Gastroesophageal sphincter (tissue), 4 donors: Measurements from ENCODE around the gene OGDH. TPM values are rescaled to one million over a fixed set of nuclear protein-coding genes. Genes with fewer than 3 reads are reported as not detected.

Experiments used
- ATAC-seq: fragments of 150-250 bp; one replicate; pipeline ENCODE4 v1.9.1; 2016; ENCODE audit warnings: mild to moderate bottlenecking, moderate library complexity
- H3K27ac ChIP-seq, 4 donors: fragments of 200-600 bp; sonication (generic) in 3 of 4; 1 replicate in 3 of 4; 2 replicates in 1 of 4; pipeline ENCODE4 v1.5.1; 2016 to 2019
- H3K27me3 ChIP-seq: fragments of 200-600 bp; sonication (generic); one replicate; pipeline ENCODE4 v1.5.1; 2019
- H3K36me3 ChIP-seq, 2 donors: fragments of 200-600 bp; sonication (generic); one replicate each; pipeline ENCODE4 v1.5.1; 2019; ENCODE audit warnings: control low read depth in 1 of 2
- H3K4me1 ChIP-seq, 3 donors: fragments of 200-600 bp; sonication (generic); 1 replicate in 2 of 3; 2 replicates in 1 of 3; pipeline ENCODE4 v1.5.1; 2016 to 2019; ENCODE audit warnings: control low read depth in 2 of 3
- H3K4me3 ChIP-seq, 2 donors: fragments of 200-600 bp; sonication (generic); one replicate each; pipeline ENCODE4 v1.5.1; 2019; ENCODE audit warnings: mild to moderate bottlenecking in 1 of 2, moderate library complexity in 1 of 2
- H3K9me3 ChIP-seq, 3 donors: fragments of 200-600 bp; sonication (generic); one replicate each; pipeline ENCODE4 v1.5.1; 2017 to 2019; ENCODE audit warnings: control low read depth in 2 of 3
- EP300 ChIP-seq: sonication (generic); formaldehyde crosslinking; IDR thresholded peaks from one replicate; pipeline ENCODE4 v1.6.1; 2017; ENCODE audit warnings: antibody characterized with exemption, mild to moderate bottlenecking
- POLR2A ChIP-seq, 2 donors: fragments of 450-650 bp; IDR thresholded peaks; one replicate each; pipeline ENCODE4 v1.6.1; 2017; ENCODE audit warnings: antibody characterized with exemption in 2 of 2, mild to moderate bottlenecking in 2 of 2, moderate library complexity in 1 of 2
- POLR2AphosphoS5 ChIP-seq: sonication (generic); formaldehyde crosslinking; IDR thresholded peaks from one replicate; pipeline ENCODE4 v1.6.1; 2017; ENCODE audit warnings: antibody characterized with exemption
- WGBS, 2 donors: methylation state at CpG; one replicate each; pipeline ENCODE4 v1.1.5; 2018; ENCODE audit warnings: low coverage in 1 of 2; 5-methylcytosine and 5-hydroxymethylcytosine counted together
- total RNA-seq, 4 donors: library from RNA; depleted of rRNA; stranded (reverse); fragments of >200 nt; gene quantifications; one replicate each; pipeline ENCODE4 v1.1.0, GENCODE V29; 2016
- TF ChIP-seq, protein P1 (sequence below), 4 experiments: fragments of 200-600 bp in 2 of 4; fragments of 450-650 bp in 2 of 4; sonication (generic) in 1 of 4; IDR thresholded peaks; one replicate each; pipeline ENCODE4 v1.5.1; 2017 to 2019; ENCODE audit warnings: antibody characterized with exemption in 4 of 4, mild to moderate bottlenecking in 2 of 4, moderate library complexity in 2 of 4

The OGDH gene
- total RNA-seq, 4 donors from 2014 or later: 112 to 222 (median 137) TPM

GRCh38 chr7:44705434-44705833 is 99.0 kb downstream of the OGDH start:
- no peak overlapping the region for H3K27ac ChIP-seq
- no peak for ATAC-seq
- WGBS, 2 donors: 97 to 100% methylated on average over 3 of the region's 3 CpGs
- no peaks in the 10 kb centered on the region for H3K9me3 ChIP-seq
- no peaks in the 10 kb centered on the region for H3K4me1 ChIP-seq
- H3K4me3 ChIP-seq: no peak overlapping the region
- TF ChIP-seq POLR2AphosphoS5: no peak
- no peak for TF ChIP-seq EP300
- TF ChIP-seq, protein P1, sequence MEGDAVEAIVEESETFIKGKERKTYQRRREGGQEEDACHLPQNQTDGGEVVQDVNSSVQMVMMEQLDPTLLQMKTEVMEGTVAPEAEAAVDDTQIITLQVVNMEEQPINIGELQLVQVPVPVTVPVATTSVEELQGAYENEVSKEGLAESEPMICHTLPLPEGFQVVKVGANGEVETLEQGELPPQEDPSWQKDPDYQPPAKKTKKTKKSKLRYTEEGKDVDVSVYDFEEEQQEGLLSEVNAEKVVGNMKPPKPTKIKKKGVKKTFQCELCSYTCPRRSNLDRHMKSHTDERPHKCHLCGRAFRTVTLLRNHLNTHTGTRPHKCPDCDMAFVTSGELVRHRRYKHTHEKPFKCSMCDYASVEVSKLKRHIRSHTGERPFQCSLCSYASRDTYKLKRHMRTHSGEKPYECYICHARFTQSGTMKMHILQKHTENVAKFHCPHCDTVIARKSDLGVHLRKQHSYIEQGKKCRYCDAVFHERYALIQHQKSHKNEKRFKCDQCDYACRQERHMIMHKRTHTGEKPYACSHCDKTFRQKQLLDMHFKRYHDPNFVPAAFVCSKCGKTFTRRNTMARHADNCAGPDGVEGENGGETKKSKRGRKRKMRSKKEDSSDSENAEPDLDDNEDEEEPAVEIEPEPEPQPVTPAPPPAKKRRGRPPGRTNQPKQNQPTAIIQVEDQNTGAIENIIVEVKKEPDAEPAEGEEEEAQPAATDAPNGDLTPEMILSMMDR (IDR thresholded peaks at IDR 0.05): no peak
- TF ChIP-seq POLR2A (IDR thresholded peaks at IDR 0.05): no peak
- H3K27me3 ChIP-seq: no peaks in the 10 kb centered on the region
- H3K36me3 ChIP-seq: peaks cover 0 to 92% of the 10 kb centered on the region in 2 donors

GRCh38 chr7:44706788-44707557 is 100.5 kb downstream of the OGDH start:
- Histone ChIP-seq H3K4me1 (no peaks in the 10 kb centered on the region), H3K9me3 (no peaks in the 10 kb centered on the region), H3K27me3 (no peaks in the 10 kb centered on the region), H3K4me3 (no peak overlapping the region), H3K27ac (no peak overlapping the region), H3K36me3 (peaks cover 0 to 77% of the 10 kb centered on the region in 2 donors)
- WGBS, 2 donors: 90% methylated on average over 11 of the region's 20 CpGs; no CpG with 5 or more reads in 1 of the 2 donors
- no peak for ATAC-seq
- TF ChIP-seq, protein P1 (IDR thresholded peaks at IDR 0.05): no peak
- TF ChIP-seq EP300 (no peak), POLR2A (IDR thresholded peaks at IDR 0.05) (no peak), POLR2AphosphoS5 (no peak)

DNA sequence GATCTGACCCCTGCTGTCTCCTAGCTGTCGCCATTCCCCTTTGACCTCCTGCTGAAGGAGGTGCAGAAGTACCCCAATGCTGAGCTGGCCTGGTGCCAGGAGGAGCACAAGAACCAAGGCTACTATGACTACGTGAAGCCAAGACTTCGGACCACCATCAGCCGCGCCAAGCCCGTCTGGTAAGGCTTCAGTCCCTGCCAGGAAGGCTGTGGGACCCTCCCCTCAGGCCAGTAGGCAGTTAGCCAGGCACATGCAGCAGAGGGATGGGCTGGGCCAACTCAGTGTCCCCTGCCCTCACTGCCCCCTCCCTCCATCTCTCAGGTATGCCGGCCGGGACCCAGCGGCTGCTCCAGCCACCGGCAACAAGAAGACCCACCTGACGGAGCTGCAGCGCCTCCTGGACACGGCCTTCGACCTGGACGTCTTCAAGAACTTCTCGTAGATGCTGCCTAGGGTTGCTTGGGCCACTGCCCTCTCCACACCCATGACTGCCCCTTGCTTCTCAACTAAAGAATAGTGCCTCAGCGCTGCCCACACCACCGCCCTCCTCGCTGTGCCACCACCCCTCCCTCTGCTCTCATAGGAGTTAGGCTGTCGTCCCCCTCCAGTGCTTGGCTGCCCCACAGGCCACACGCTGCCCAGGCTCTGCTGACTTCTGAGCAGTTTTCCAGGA is 101.3 kb downstream of the OGDH start:
- TF ChIP-seq POLR2A (IDR thresholded peaks at IDR 0.05) (no peak), EP300 (no peak), POLR2AphosphoS5 (no peak)
- TF ChIP-seq, protein P1 (IDR thresholded peaks at IDR 0.05): no peak
- WGBS, 2 donors: 67 to 94% methylated on average over 3 to 8 of the region's 21 CpGs
- H3K27ac ChIP-seq: no peak overlapping the region
- H3K36me3 ChIP-seq: peaks cover 0 to 69% of the 10 kb centered on the region in 2 donors
- no peaks in the 10 kb centered on the region for H3K27me3 ChIP-seq
- no peaks in the 10 kb centered on the region for H3K4me1 ChIP-seq
- no peak overlapping the region for H3K4me3 ChIP-seq
- ATAC-seq: peak; percentile 17
- H3K9me3 ChIP-seq: no peaks in the 10 kb centered on the region

GRCh38 chr7:44709011-44709915 is 102.8 kb downstream of the OGDH start:
- Histone ChIP-seq H3K4me1 (no peaks in the 10 kb centered on the region), H3K9me3 (no peaks in the 10 kb centered on the region), H3K36me3 (peaks cover 0 to 54% of the 10 kb centered on the region in 2 donors), H3K27me3 (no peaks in the 10 kb centered on the region), H3K27ac (no peak overlapping the region), H3K4me3 (no peak overlapping the region)
- no peak for TF ChIP-seq POLR2AphosphoS5
- no peak for TF ChIP-seq EP300
- TF ChIP-seq POLR2A (IDR thresholded peaks at IDR 0.05): no peak
- TF ChIP-seq, protein P1 (IDR thresholded peaks at IDR 0.05): no peak
- ATAC-seq: no peak
- 45 to 66% methylated on average over 2 to 5 of the region's 19 CpGs for WGBS, 2 donors
